Neural cell (in vitro differentiated cells): ENCODE data around the gene LMOD1.

ENCODE experiments used
- POLR2AphosphoS5 ChIP-seq: IDR thresholded peaks from 2 replicates; pipeline ENCODE4 v1.6.1; 2012
- TF ChIP-seq, protein P1 (sequence below): fragments of 450-650 bp; IDR thresholded peaks from 2 replicates; pipeline ENCODE4 v1.5.1; 2014; ENCODE audit warnings: antibody characterized with exemption, mild to moderate bottlenecking, moderate library complexity; ENCODE audit not compliant: poor library complexity, severe bottlenecking

DNA sequence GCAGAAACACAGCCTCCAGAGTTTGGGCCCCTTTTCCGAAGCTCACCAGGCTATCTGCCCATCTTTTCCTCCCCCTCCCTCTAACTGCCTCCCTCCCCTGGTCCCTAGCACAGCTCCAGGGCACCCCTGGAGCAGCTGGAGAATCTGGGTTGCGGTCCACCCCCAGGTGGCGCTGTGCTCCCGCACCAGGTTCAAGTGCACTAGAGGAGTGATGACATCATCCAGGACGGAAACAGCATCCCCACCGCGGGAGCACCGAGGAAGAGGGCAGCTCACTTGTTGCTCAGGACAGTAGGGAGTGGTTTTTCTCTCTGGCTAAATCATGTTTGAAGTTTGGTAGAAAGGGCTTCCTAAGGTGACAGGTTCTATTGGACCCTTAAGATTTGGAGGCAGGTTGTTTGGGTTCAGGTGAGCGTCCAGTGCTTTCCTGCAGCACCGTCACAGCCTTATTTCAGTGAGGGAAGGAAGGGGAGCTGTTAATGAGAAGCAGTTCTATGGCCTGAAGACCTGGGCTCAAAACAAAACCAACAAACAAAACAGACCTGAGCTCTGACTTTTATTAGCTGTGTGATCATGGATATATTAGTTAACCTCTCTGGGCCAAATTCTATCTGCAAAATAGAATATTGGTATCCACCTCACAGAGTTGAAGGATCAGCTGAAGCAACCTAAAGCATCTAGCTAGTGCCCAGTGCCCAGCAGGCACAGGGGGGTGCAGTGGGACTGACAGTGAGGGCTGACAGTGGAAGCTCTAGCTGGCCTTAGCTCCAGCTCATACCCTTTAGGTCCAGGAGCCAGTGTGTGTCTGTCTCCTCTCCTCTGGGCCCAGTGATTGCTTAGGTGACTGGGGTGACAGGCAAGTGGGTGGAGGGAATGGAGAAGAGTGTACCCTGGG lies 50.2 kb downstream of the LMOD1 start:
- TF ChIP-seq, protein P1, sequence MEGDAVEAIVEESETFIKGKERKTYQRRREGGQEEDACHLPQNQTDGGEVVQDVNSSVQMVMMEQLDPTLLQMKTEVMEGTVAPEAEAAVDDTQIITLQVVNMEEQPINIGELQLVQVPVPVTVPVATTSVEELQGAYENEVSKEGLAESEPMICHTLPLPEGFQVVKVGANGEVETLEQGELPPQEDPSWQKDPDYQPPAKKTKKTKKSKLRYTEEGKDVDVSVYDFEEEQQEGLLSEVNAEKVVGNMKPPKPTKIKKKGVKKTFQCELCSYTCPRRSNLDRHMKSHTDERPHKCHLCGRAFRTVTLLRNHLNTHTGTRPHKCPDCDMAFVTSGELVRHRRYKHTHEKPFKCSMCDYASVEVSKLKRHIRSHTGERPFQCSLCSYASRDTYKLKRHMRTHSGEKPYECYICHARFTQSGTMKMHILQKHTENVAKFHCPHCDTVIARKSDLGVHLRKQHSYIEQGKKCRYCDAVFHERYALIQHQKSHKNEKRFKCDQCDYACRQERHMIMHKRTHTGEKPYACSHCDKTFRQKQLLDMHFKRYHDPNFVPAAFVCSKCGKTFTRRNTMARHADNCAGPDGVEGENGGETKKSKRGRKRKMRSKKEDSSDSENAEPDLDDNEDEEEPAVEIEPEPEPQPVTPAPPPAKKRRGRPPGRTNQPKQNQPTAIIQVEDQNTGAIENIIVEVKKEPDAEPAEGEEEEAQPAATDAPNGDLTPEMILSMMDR, result peak; percentile 83
- no peak for TF ChIP-seq POLR2AphosphoS5
